ENCODE results near the gene RTL10.

The RTL10 gene

GRCh38 chr22:19807161-19807913, 47.3 kb downstream of the RTL10 start:
- no peak for DNase-seq

GRCh38 chr22:19806213-19807160, 48.2 kb downstream of the RTL10 start:
- no peak for DNase-seq

GRCh38 chr22:19805821-19806212, 48.9 kb downstream of the RTL10 start:
- no peak for DNase-seq

Data from activated T-cell treated with anti-CD3 and anti-CD28 coated beads, Interleukin-2, amount 50 U/mL, for 1 hour (primary cell).